Activated CD8-positive, alpha-beta memory T cell treated with anti-CD3 and anti-CD28 coated beads for 48 hours (primary cell): ENCODE measurements around the gene HOXC13.

Experiments
- DNase-seq, 3 experiments: peaks; one replicate each; pipeline ENCODE4 v3.0.0-alpha.2; 2020; ENCODE audit warnings: low read depth in 2 of 3, low spot score in 2 of 3

Gene HOXC13

GRCh38 chr12:53953831-53954693, 15.4 kb downstream of the HOXC13 start:
- DNase-seq: no peak

- no peak for DNase-seq
Measured at GRCh38 chr12:53954694-53955035, 16.0 kb downstream of the HOXC13 start, which contains the start of gene HOXC12. HOXC12 (plus strand) TSS chr12:53954903; CDS start chr12:53954930, 27 bp downstream.

- no peak for DNase-seq
Measured at GRCh38 chr12:53955036-53955775, 16.6 kb downstream of the HOXC13 start.

GRCh38 chr12:53955776-53956250, 17.2 kb downstream of the HOXC13 start:
- no peak for DNase-seq

- DNase-seq: no peak
Measured at GRCh38 chr12:53956251-53956887, 17.7 kb downstream of the HOXC13 start.

GRCh38 chr12:53956914-53957536, 18.4 kb downstream of the HOXC13 start:
- no peak for DNase-seq

- DNase-seq: no peak
Measured at GRCh38 chr12:53958128-53958527, 19.5 kb downstream of the HOXC13 start.

GRCh38 chr12:53959314-53959713, 20.7 kb downstream of the HOXC13 start:
- DNase-seq: no peak

- DNase-seq: no peak
Measured at GRCh38 chr12:53960187-53961024, 21.8 kb downstream of the HOXC13 start.

- DNase-seq: no peak
Measured at GRCh38 chr12:53961025-53961761, 22.6 kb downstream of the HOXC13 start.

GRCh38 chr12:53963005-53963404, 24.4 kb downstream of the HOXC13 start:
- DNase-seq: no peak

GRCh38 chr12:53963434-53964314, 25.0 kb downstream of the HOXC13 start:
- DNase-seq: no peak

- DNase-seq: no peak
Measured at GRCh38 chr12:53964315-53964713, 25.7 kb downstream of the HOXC13 start.

GRCh38 chr12:53965281-53966084, 26.9 kb downstream of the HOXC13 start:
- no peak for DNase-seq

GRCh38 chr12:53966085-53966384, 27.4 kb downstream of the HOXC13 start:
- no peak for DNase-seq

- DNase-seq: no peak
Measured at GRCh38 chr12:53966385-53967133, 27.9 kb downstream of the HOXC13 start.

- DNase-seq: no peak
Measured at GRCh38 chr12:53967421-53967925, 28.8 kb downstream of the HOXC13 start.
